Caco-2 (cell line): ENCODE results near the gene NAV1. TPM values are rescaled to one million over a fixed set of nuclear protein-coding genes. Genes with fewer than 3 reads are reported as not detected.

Source experiments
- BruUV-seq: library from RNA; stranded (reverse); fragments of 400-500 nt; replicated peaks from 2 replicates; lab custom pipeline; 2021; lab: Mats Ljungman, UMichigan
- CTCF ChIA-PET: fragments of 300-600 bp; sonication (Branson Sonifier 250); formaldehyde crosslinking; loops from one replicate; lab custom pipeline; 2022; ENCODE audit warnings: antibody characterized with exemption; lab: Charles Lee
- POLR2A ChIA-PET: fragments of 300-600 bp; sonication (Branson Sonifier 250); formaldehyde crosslinking; loops from one replicate; lab custom pipeline; 2022; ENCODE audit warnings: antibody characterized with exemption; lab: Charles Lee
- DNase-seq, 2 experiments: peaks; one replicate each; pipeline versions ENCODE4 v3.0.0 to v3.0.0-alpha.2; 2020 to 2022
- H3K27me3 ChIP-seq: replicated peaks from 2 replicates; pipeline ENCODE4 v1.6.0; 2011; ENCODE audit warnings: low read length; ENCODE audit not compliant: control insufficient read depth, insufficient read depth
- H3K36me3 ChIP-seq: 2 replicates; pipeline ENCODE4 v1.5.1; 2011; ENCODE audit warnings: low read length; ENCODE audit not compliant: control insufficient read depth, insufficient read depth
- H3K4me1 ChIP-seq: fragments of 250-450 bp; sonication (Bioruptor Pico); 2 replicates; pipeline ENCODE4 v1.5.1; 2020; ENCODE audit warnings: mild to moderate bottlenecking
- H3K4me3 ChIP-seq: 2 replicates; pipeline ENCODE4 v1.5.1; 2011; ENCODE audit warnings: low read depth, mild to moderate bottlenecking, control low read depth, low read length
- H3K9me3 ChIP-seq: fragments of 250-450 bp; sonication (Bioruptor Pico); 2 replicates; pipeline ENCODE4 v1.5.1; 2020; ENCODE audit warnings: mild to moderate bottlenecking, moderate library complexity
- H3K27ac Mint-ChIP-seq: one replicate; pipeline ENCODE4 v1.8.0; 2022; ENCODE audit warnings: mixed read lengths; ENCODE audit not compliant: unreplicated experiment
- H3K27me3 Mint-ChIP-seq: one replicate; pipeline ENCODE4 v1.8.0; 2022; ENCODE audit warnings: mixed read lengths; ENCODE audit not compliant: insufficient read depth, unreplicated experiment
- H3K36me3 Mint-ChIP-seq: one replicate; pipeline ENCODE4 v1.8.0; 2022; ENCODE audit warnings: mild to moderate bottlenecking, mixed read lengths; ENCODE audit not compliant: insufficient read depth, unreplicated experiment
- H3K4me1 Mint-ChIP-seq: one replicate; pipeline ENCODE4 v1.8.0; 2022; ENCODE audit warnings: low read depth, mixed read lengths; ENCODE audit not compliant: unreplicated experiment
- H3K4me3 Mint-ChIP-seq: one replicate; pipeline ENCODE4 v1.8.0; 2022; ENCODE audit warnings: mild to moderate bottlenecking, moderate library complexity, mixed read lengths; ENCODE audit not compliant: unreplicated experiment
- H3K9me3 Mint-ChIP-seq: one replicate; pipeline ENCODE4 v1.8.0; 2022; ENCODE audit warnings: mixed read lengths; ENCODE audit not compliant: unreplicated experiment
- CTCF ChIP-seq, 2 experiments: fragments of 200-600 bp in 1 of 2; IDR thresholded peaks; 1 replicate in 1 of 2; 2 replicates in 1 of 2; pipeline versions ENCODE4 v1.5.1 to v1.8.0; 2011 to 2022; ENCODE audit warnings: antibody characterized with exemption in 1 of 2, control low read depth in 1 of 2, inconsistent platforms in 1 of 2, low read depth in 1 of 2, low read length in 1 of 2, mild to moderate bottlenecking in 1 of 2, moderate library complexity in 1 of 2; ENCODE audit not compliant: insufficient read depth in 1 of 2, severe bottlenecking in 1 of 2, unreplicated experiment in 1 of 2
- intact Hi-C: fragments of 100-400 bp; cut with micrococcal nuclease; formaldehyde crosslinking; loops from one replicate; pipeline ENCODE4 v1.10.0; 2022; ENCODE audit not compliant: unreplicated experiment
- total RNA-seq: library from RNA; stranded (reverse); gene quantifications from 2 replicates; pipeline ENCODE4 v1.2.3, GENCODE V29; 2022

Gene NAV1
- total RNA-seq, 1 experiment from 2014 or later, result 2.0 TPM

- intact Hi-C loops, result no loop called here
- no peak for DNase-seq
- Histone ChIP-seq H3K36me3 (no peaks in the 10 kb centered on the region), H3K27me3 (peaks cover 1% of the 10 kb centered on the region), H3K4me1 (no peaks in the 10 kb centered on the region), H3K4me3 (no peak overlapping the region), H3K9me3 (no peaks in the 10 kb centered on the region)
- no peak for TF ChIP-seq CTCF (IDR thresholded peaks at IDR 0.05; ENCODE audit: insufficient read depth in 1 of 2, low read depth in 1 of 2, low read length in 1 of 2, severe bottlenecking in 1 of 2, unreplicated experiment in 1 of 2)
- POLR2A ChIA-PET, result no interaction called here
- H3K4me3 Mint-ChIP-seq, result no peak overlapping the region
- peaks cover 15% of the 10 kb centered on the region for H3K27me3 Mint-ChIP-seq
- no peaks in the 10 kb centered on the region for H3K4me1 Mint-ChIP-seq
- H3K27ac Mint-ChIP-seq, result no peak overlapping the region
- H3K9me3 Mint-ChIP-seq, result no peaks in the 10 kb centered on the region
- no peaks in the 10 kb centered on the region for H3K36me3 Mint-ChIP-seq
- CTCF ChIA-PET, result interaction anchor here (1.0 kb wide), 1 partner anchor 231 kb away, joined by 5 read pairs; no protein-coding TSS in a partner anchor
- no TSS peak for BruUV-seq
These were observed 22.7 kb downstream of the NAV1 start for GRCh38 chr1:201561601-201562000.

GRCh38 chr1:201562257-201562656 lies 23.3 kb downstream of the NAV1 start:
- Mint-ChIP-seq H3K36me3 (no peaks in the 10 kb centered on the region), H3K4me1 (no peaks in the 10 kb centered on the region), H3K27ac (no peak overlapping the region), H3K27me3 (peaks cover 14% of the 10 kb centered on the region), H3K9me3 (no peaks in the 10 kb centered on the region), H3K4me3 (no peak overlapping the region)
- no peak for TF ChIP-seq CTCF (IDR thresholded peaks at IDR 0.05; ENCODE audit: insufficient read depth in 1 of 2, low read depth in 1 of 2, low read length in 1 of 2, severe bottlenecking in 1 of 2, unreplicated experiment in 1 of 2)
- no peaks in the 10 kb centered on the region for H3K36me3 ChIP-seq
- CTCF ChIA-PET, result interaction anchor here (1.0 kb wide), 1 partner anchor 231 kb away, joined by 5 read pairs; no protein-coding TSS in a partner anchor
- BruUV-seq, result no TSS peak
- no peak for DNase-seq
- intact Hi-C loops, result no loop called here
- POLR2A ChIA-PET, result no interaction called here
- no peaks in the 10 kb centered on the region for H3K9me3 ChIP-seq
- peaks cover 1% of the 10 kb centered on the region for H3K27me3 ChIP-seq
- no peaks in the 10 kb centered on the region for H3K4me1 ChIP-seq
- no peak overlapping the region for H3K4me3 ChIP-seq

GRCh38 chr1:201562659-201563405 lies 23.9 kb downstream of the NAV1 start:
- Histone ChIP-seq H3K9me3 (no peaks in the 10 kb centered on the region), H3K27me3 (no peaks in the 10 kb centered on the region; the same call in none of the 2 replicates), H3K36me3 (no peaks in the 10 kb centered on the region), H3K4me3 (no peak overlapping the region), H3K4me1 (no peaks in the 10 kb centered on the region)
- H3K9me3 Mint-ChIP-seq, result no peaks in the 10 kb centered on the region
- H3K27me3 Mint-ChIP-seq, result peaks cover 17% of the 10 kb centered on the region
- TF ChIP-seq CTCF (IDR thresholded peaks at IDR 0.05; ENCODE audit: insufficient read depth in 1 of 2, low read depth in 1 of 2, low read length in 1 of 2, severe bottlenecking in 1 of 2, unreplicated experiment in 1 of 2), result no peak
- H3K27ac Mint-ChIP-seq, result no peak overlapping the region
- DNase-seq, result no peak
- POLR2A ChIA-PET, result no interaction called here
- BruUV-seq, result no TSS peak
- intact Hi-C loops, result no loop called here
- CTCF ChIA-PET, result no interaction called here
- no peak overlapping the region for H3K4me3 Mint-ChIP-seq
- no peaks in the 10 kb centered on the region for H3K4me1 Mint-ChIP-seq
- no peaks in the 10 kb centered on the region for H3K36me3 Mint-ChIP-seq
